Epithelial cell of proximal tubule (primary cell): ENCODE data around the gene ATAD3C. TPM values are rescaled to one million over a fixed set of nuclear protein-coding genes. Genes with fewer than 3 reads are reported as not detected.

Source experiments
- DNase-seq: peaks from one replicate; pipeline ENCODE4 v3.0.0-alpha.2; 2011; ENCODE audit warnings: low read depth
- H3K4me3 ChIP-seq: 2 replicates; pipeline ENCODE4 v1.5.1; 2011; ENCODE audit warnings: low read depth, mild to moderate bottlenecking, low read length
- CTCF ChIP-seq: conservative IDR thresholded peaks from 2 replicates; pipeline ENCODE4 v1.5.1; 2012; ENCODE audit warnings: low read depth, mild to moderate bottlenecking, low read length
- total RNA-seq: library from RNA; depleted of rRNA; stranded (reverse); fragments of >200 nt; gene quantifications from 2 replicates; pipeline ENCODE4 v1.2.3, GENCODE V29; 2015

ATAD3C gene
- total RNA-seq, 1 donor from 2014 or later, result under 0.01 TPM

- TF ChIP-seq CTCF, result peak; percentile 22
- peak overlapping the region; percentile 47 for H3K4me3 ChIP-seq
- DNase-seq, result peak; percentile 20
Observed at GRCh38 chr1:1437904-1438376, 11.5 kb upstream of the ATAD3C start.

DNA sequence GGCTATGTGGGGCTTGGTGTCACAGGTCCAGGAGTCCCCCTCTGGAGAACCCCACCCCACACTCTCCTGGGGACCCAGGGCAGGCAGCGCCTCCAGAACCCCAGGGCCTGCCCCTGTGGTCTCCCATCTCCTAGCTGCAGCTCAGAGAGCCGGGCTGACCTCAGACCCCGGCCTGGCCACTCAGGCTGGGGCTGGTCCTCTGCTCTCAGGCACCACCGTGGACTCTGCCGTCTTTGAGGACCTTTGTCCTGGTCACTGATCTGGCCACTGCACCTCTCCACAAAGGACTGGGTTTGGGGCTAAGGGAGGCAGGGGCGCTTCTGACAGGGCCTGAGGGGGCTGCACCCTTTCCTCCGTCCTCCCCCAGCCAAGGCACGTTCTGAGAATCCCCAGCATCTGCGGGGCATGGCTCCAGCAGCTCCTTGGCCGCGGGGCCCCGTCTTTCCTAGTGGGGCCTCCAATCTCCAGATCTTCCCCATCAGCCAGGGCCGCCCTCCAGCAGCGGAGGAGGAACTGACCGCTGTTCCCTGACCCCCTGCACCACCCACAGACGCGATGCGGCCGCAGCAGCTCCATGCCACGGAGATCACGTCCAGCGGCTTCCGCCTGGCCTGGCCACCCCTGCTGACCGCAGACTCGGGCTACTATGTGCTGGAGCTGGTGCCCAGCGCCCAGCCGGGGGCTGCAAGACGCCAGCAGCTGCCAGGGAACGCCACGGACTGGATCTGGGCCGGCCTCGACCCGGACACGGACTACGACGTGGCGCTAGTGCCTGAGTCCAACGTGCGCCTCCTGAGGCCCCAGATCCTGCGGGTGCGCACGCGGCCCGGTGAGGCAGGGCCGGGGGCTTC is 10.7 kb upstream of the ATAD3C start:
- DNase-seq, result no peak
- H3K4me3 ChIP-seq, result peak overlapping the region; percentile 47
- TF ChIP-seq CTCF, result no peak

- H3K4me3 ChIP-seq, result no peak overlapping the region
- no peak for DNase-seq
- no peak for TF ChIP-seq CTCF
Observed at GRCh38 chr1:1439546-1440261, 9.8 kb upstream of the ATAD3C start.

- no peak overlapping the region for H3K4me3 ChIP-seq
- TF ChIP-seq CTCF, result no peak
- DNase-seq, result no peak
Observed at GRCh38 chr1:1440262-1441001, 9.1 kb upstream of the ATAD3C start.

- peak; percentile 87 for TF ChIP-seq CTCF
- no peak overlapping the region for H3K4me3 ChIP-seq
- DNase-seq, result no peak
Observed at GRCh38 chr1:1441002-1441888, 8.2 kb upstream of the ATAD3C start.
